HepG2 (cell line): ENCODE results near the gene DOC2A. TPM values are rescaled to one million over a fixed set of nuclear protein-coding genes. Genes with fewer than 3 reads are reported as not detected.

Experiments
- BRD4 ChIP-seq: sonication (generic); formaldehyde crosslinking; IDR thresholded peaks from 2 replicates; pipeline ENCODE4 v1.4.0; 2020; ENCODE audit warnings: missing genetic modification reagents
- CEBPB ChIP-seq: IDR thresholded peaks from 2 replicates; pipeline ENCODE4 v1.6.1; 2011; ENCODE audit warnings: low read depth, low read length, improper control_type of control experiment, borderline replicate concordance
- ELF3 ChIP-seq: IDR thresholded peaks from 2 replicates; pipeline ENCODE4 v1.6.1; 2016; ENCODE audit warnings: missing genetic modification reagents, missing compliant biosample characterization
- ETV5 ChIP-seq: IDR thresholded peaks from 2 replicates; pipeline ENCODE4 v1.6.1; 2018; ENCODE audit warnings: missing biosample characterization, missing genetic modification reagents, inconsistent platforms, borderline replicate concordance
- FLYWCH1 ChIP-seq: sonication (generic); formaldehyde crosslinking; IDR thresholded peaks from 2 replicates; pipeline ENCODE4 v1.8.1; 2023; ENCODE audit warnings: mild to moderate bottlenecking, missing genetic modification reagents
- FOXK2 ChIP-seq: fragments of 450-650 bp; IDR thresholded peaks from 2 replicates; pipeline ENCODE4 v1.6.1; 2016
- GATA4 ChIP-seq: sonication (generic); IDR thresholded peaks from 2 replicates; pipeline ENCODE4 v1.6.1; 2016; ENCODE audit warnings: antibody characterized with exemption, low read depth, borderline replicate concordance
- HNRNPUL1 ChIP-seq: fragments of 200-400 bp; formaldehyde crosslinking; IDR thresholded peaks from 2 replicates; pipeline ENCODE4 v1.6.1; 2017; ENCODE audit warnings: low read depth, mild to moderate bottlenecking, low read length, moderate library complexity
- MYC ChIP-seq: sonication (generic); formaldehyde crosslinking; IDR thresholded peaks from 2 replicates; pipeline ENCODE4 v1.9.0; 2021; ENCODE audit warnings: missing genetic modification reagents, borderline replicate concordance
- NR2C2 ChIP-seq: sonication (generic); formaldehyde crosslinking; IDR thresholded peaks from 2 replicates; pipeline ENCODE4 v1.4.0; 2020; ENCODE audit warnings: missing genetic modification reagents, mild to moderate bottlenecking, moderate library complexity, borderline replicate concordance
- RBM39 ChIP-seq: fragments of 200-400 bp; formaldehyde crosslinking; IDR thresholded peaks from one replicate; pipeline ENCODE4 v1.6.1; 2018; ENCODE audit warnings: antibody characterized with exemption, mild to moderate bottlenecking, low read depth, low read length; ENCODE audit not compliant: poor library complexity, severe bottlenecking
- SETDB1 ChIP-seq: sonication (generic); formaldehyde crosslinking; IDR thresholded peaks from 2 replicates; pipeline ENCODE4 v1.5.1; 2020; ENCODE audit warnings: missing genetic modification reagents, mild to moderate bottlenecking, borderline replicate concordance
- SMAD3 ChIP-seq: sonication (generic); formaldehyde crosslinking; IDR thresholded peaks from 2 replicates; pipeline ENCODE4 v1.4.0; 2020; ENCODE audit warnings: missing genetic modification reagents
- TBX3 ChIP-seq: fragments of 450-650 bp; IDR thresholded peaks from 2 replicates; pipeline ENCODE4 v1.6.1; 2017; ENCODE audit warnings: antibody characterized with exemption, mild to moderate bottlenecking, inconsistent platforms, borderline replicate concordance
- U2AF1 ChIP-seq: fragments of 200-400 bp; formaldehyde crosslinking; optimal IDR thresholded peaks from 2 replicates; pipeline ENCODE3; 2017; ENCODE audit warnings: mild to moderate bottlenecking, low read depth, low read length
- ZBTB7A ChIP-seq: sonication (generic); formaldehyde crosslinking; IDR thresholded peaks from 2 replicates; pipeline ENCODE4 v1.8.0; 2022; ENCODE audit warnings: mild to moderate bottlenecking, missing genetic modification reagents
- ZFP36L1 ChIP-seq: sonication (generic); formaldehyde crosslinking; IDR thresholded peaks from 2 replicates; pipeline ENCODE4 v1.8.0; 2022; ENCODE audit warnings: mild to moderate bottlenecking, missing genetic modification reagents, moderate library complexity
- ZNF138 ChIP-seq: sonication (generic); formaldehyde crosslinking; IDR thresholded peaks from 2 replicates; pipeline ENCODE4 v1.5.0; 2020; ENCODE audit warnings: mild to moderate bottlenecking, low read depth, missing genetic modification reagents
- ZNF160 ChIP-seq: sonication (generic); formaldehyde crosslinking; IDR thresholded peaks from 2 replicates; pipeline ENCODE4 v1.8.0; 2022; ENCODE audit warnings: mild to moderate bottlenecking, inconsistent platforms, missing genetic modification reagents
- ZNF207 ChIP-seq: fragments of 450-650 bp; IDR thresholded peaks from 2 replicates; pipeline ENCODE4 v1.6.1; 2016; ENCODE audit warnings: antibody characterized with exemption, borderline replicate concordance
- ZNF296 ChIP-seq: sonication (generic); formaldehyde crosslinking; conservative IDR thresholded peaks from 2 replicates; pipeline ENCODE4 v1.5.0; 2020; ENCODE audit warnings: mild to moderate bottlenecking, missing genetic modification reagents
- polyA plus RNA-seq, 8 experiments: library from polyadenylated mRNA; depleted of rRNA in 3 of 8; stranded (reverse) in 7 of 8; unstranded in 1 of 8; fragments of >200 nt; fragmentation: Illumina TruSeq in 4 of 8; extraction: Trizol in 4 of 8; gene quantifications; 2 replicates each; pipeline versions ENCODE4 v1.2.1 to v1.2.3, GENCODE V29; 2011 to 2016; ENCODE audit warnings: low read depth in 4 of 8, missing spikeins in 1 of 8, mixed read lengths in 1 of 8; ENCODE audit not compliant: insufficient read depth in 1 of 8
- total RNA-seq, 5 experiments: library from RNA; depleted of rRNA; stranded (reverse); fragments of >200 nt; fragmentation: Illumina TruSeq; extraction: Trizol; gene quantifications; 2 replicates each; pipeline ENCODE4 v1.2.3, GENCODE V29; 2016; ENCODE audit warnings: low read depth in 1 of 5
- TF ChIP-seq, protein P1 (sequence below): sonication (generic); formaldehyde crosslinking; IDR thresholded peaks from 2 replicates; pipeline ENCODE4 v1.4.0; 2020; ENCODE audit warnings: missing genetic modification reagents
- TF ChIP-seq, protein P2 (sequence below): sonication (generic); formaldehyde crosslinking; IDR thresholded peaks from 2 replicates; pipeline ENCODE4 v1.8.0; 2022; ENCODE audit warnings: missing genetic modification reagents, mild to moderate bottlenecking, moderate library complexity, borderline replicate concordance
- TF ChIP-seq, protein P3 (sequence below): sonication (generic); formaldehyde crosslinking; IDR thresholded peaks from 2 replicates; pipeline ENCODE4 v1.4.0; 2020; ENCODE audit warnings: missing genetic modification reagents, mild to moderate bottlenecking, borderline replicate concordance
- TF ChIP-seq, protein P4 (sequence below): IDR thresholded peaks from 2 replicates; pipeline ENCODE4 v1.6.1; 2012; ENCODE audit warnings: inconsistent platforms

Gene DOC2A
- total and polyA plus RNA-seq, 2 of the 13 experiments (the other 11 are each of a cell fraction or from before 2014, with no cell fraction given), result 0.15 to 0.55 TPM

DNA sequence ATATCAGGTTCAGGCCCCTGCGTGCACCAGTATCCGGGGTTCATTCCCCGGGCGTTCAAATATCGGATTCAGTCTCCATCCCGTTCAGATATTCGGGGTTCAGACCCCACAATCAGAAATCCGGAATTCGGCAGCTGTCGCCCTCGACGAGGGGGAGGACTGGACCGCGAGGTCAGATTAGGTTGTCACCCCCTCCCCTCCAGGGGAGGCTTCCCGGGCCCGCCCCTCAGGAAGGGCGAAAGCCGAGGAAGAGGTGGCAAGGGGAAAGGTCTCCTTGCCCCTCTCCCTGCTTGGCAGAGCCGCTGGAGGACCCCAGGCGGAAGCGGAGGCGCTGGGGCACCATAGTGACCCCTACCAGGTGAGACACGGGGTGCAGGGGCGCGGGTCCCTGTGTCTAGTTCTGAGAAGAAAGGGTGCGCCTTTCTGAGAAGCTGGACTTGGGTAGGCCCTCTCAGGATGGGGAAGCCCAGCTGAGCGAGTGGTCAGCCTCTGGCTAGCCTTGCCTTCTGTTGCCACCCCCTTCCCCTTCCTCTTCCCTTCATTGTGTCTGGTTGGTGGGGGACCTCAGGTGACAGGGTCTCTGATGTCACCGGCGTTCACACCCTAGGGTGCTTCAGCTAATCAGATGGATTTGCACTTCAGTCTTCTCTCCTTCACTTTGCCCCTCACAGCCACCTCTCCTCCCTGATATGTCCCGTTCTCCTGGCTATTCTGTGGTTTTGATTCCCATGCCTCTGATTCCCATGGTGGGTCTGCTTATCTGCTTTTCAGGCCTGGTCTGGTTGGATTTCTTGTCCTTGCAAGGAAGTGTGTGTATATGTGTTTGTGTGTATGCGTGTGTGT is 36.3 kb downstream of the DOC2A start (continued):
- TF ChIP-seq ZNF160 (CRISPR knock-in tag) (0 out of 2 replicates have a peak, but pooled peaks have one; percentile 20), HNRNPUL1 (no peak), ZNF207 (peak; percentile 20; the same call in 1 of the 2 replicates), MYC (CRISPR knock-in tag) (0 out of 2 replicates have a peak, but pooled peaks have one; percentile 4), FOXK2 (no peak), ELF3 (CRISPR knock-in tag) (peak; percentile 51; the same call in 1 of the 2 replicates), BRD4 (CRISPR knock-in tag) (peak; percentile 30; the same call in 1 of the 2 replicates), ZFP36L1 (CRISPR knock-in tag) (no peak), TBX3 (peak; percentile 29; the same call in 1 of the 2 replicates), SETDB1 (no peak), NR2C2 (CRISPR knock-in tag) (no peak), ZNF138 (CRISPR knock-in tag) (0 out of 2 replicates have a peak, but pooled peaks have one; percentile 4), ZBTB7A (CRISPR knock-in tag) (peak; percentile 60; the same call in 1 of the 2 replicates), ETV5 (CRISPR knock-in tag) (peak; percentile 13; the same call in 1 of the 2 replicates), SMAD3 (CRISPR knock-in tag) (no peak), RBM39 (peak; percentile 2), FLYWCH1 (CRISPR knock-in tag) (no peak), CEBPB (no peak), ZNF296 (CRISPR knock-in tag) (0 out of 2 replicates have a peak, but pooled peaks have one; percentile 8), GATA4 (no peak), U2AF1 (no peak)
- TF ChIP-seq, protein P1, sequence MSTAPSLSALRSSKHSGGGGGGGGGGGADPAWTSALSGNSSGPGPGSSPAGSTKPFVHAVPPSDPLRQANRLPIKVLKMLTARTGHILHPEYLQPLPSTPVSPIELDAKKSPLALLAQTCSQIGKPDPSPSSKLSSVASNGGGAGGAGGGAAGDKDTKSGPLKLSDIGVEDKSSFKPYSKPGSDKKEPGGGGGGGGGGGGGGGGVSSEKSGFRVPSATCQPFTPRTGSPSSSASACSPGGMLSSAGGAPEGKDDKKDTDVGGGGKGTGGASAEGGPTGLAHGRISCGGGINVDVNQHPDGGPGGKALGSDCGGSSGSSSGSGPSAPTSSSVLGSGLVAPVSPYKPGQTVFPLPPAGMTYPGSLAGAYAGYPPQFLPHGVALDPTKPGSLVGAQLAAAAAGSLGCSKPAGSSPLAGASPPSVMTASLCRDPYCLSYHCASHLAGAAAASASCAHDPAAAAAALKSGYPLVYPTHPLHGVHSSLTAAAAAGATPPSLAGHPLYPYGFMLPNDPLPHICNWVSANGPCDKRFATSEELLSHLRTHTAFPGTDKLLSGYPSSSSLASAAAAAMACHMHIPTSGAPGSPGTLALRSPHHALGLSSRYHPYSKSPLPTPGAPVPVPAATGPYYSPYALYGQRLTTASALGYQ (CRISPR knock-in tag), result no peak
- TF ChIP-seq, protein P2, sequence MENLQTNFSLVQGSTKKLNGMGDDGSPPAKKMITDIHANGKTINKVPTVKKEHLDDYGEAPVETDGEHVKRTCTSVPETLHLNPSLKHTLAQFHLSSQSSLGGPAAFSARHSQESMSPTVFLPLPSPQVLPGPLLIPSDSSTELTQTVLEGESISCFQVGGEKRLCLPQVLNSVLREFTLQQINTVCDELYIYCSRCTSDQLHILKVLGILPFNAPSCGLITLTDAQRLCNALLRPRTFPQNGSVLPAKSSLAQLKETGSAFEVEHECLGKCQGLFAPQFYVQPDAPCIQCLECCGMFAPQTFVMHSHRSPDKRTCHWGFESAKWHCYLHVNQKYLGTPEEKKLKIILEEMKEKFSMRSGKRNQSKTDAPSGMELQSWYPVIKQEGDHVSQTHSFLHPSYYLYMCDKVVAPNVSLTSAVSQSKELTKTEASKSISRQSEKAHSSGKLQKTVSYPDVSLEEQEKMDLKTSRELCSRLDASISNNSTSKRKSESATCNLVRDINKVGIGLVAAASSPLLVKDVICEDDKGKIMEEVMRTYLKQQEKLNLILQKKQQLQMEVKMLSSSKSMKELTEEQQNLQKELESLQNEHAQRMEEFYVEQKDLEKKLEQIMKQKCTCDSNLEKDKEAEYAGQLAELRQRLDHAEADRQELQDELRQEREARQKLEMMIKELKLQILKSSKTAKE (CRISPR knock-in tag), result peak; percentile 29; the same call in 1 of the 2 replicates
- TF ChIP-seq, protein P3, sequence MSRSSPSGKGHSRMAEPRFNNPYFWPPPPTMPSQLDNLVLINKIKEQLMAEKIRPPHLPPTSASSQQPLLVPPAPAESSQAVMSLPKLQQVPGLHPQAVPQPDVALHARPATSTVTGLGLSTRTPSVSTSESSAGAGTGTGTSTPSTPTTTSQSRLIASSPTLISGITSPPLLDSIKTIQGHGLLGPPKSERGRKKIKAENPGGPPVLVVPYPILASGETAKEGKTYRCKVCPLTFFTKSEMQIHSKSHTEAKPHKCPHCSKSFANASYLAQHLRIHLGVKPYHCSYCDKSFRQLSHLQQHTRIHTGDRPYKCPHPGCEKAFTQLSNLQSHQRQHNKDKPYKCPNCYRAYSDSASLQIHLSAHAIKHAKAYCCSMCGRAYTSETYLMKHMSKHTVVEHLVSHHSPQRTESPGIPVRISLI (CRISPR knock-in tag), result no peak
- TF ChIP-seq, protein P4, sequence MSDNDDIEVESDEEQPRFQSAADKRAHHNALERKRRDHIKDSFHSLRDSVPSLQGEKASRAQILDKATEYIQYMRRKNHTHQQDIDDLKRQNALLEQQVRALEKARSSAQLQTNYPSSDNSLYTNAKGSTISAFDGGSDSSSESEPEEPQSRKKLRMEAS, result no peak
